ENCODE data around the gene RIPOR2.

The RIPOR2 gene

DNA sequence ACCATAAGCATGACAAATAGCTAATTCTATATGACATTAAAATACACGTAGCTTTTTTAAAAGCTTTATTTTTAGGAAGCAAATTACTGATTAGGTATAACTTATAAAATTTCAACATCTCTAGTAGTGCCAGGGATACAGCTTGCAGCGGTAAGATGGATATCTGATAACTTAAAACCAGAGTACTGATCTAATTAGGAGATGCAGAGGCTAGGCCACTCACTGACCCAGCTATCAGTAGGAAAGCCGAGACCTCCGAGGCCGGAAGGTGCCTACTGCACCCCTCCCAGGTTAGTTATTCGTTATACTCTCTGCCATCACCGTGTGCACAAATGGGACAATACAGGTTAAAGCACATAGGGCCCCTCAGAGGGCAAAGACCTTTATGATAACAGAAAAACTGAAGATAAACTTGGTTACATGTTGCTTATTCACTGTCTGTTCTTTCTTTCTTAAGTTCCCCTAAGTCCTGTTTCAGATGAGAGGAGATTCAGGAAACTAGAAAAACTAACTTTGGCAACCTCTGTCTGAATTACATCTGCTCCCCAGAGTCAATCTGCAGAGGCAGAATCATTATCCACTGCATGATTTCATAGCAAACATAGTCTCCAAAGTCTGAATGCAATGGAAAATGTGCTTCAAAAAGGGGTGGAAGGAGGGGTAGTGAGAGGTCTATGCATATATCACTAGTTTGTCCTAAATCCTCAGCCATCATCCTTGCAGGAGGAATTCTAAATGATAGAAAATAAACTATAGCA lies 60.8 kb downstream of the RIPOR2 start:
- no peak for DNase-seq

GRCh38 chr6:24874128-24874527 lies 61.6 kb downstream of the RIPOR2 start:
- no peak for DNase-seq

GRCh38 chr6:24872779-24873178 lies 63.0 kb downstream of the RIPOR2 start:
- DNase-seq = no peak

GRCh38 chr6:24868765-24869164 lies 67.0 kb downstream of the RIPOR2 start:
- no peak for DNase-seq

- no peak for DNase-seq
Observed at GRCh38 chr6:24867104-24867703, 68.6 kb downstream of the RIPOR2 start.

- no peak for DNase-seq
Observed at GRCh38 chr6:24865161-24865560, 70.6 kb downstream of the RIPOR2 start.

- DNase-seq = peak; percentile 63
Observed at GRCh38 chr6:24864343-24864742, 71.4 kb downstream of the RIPOR2 start.

DNA sequence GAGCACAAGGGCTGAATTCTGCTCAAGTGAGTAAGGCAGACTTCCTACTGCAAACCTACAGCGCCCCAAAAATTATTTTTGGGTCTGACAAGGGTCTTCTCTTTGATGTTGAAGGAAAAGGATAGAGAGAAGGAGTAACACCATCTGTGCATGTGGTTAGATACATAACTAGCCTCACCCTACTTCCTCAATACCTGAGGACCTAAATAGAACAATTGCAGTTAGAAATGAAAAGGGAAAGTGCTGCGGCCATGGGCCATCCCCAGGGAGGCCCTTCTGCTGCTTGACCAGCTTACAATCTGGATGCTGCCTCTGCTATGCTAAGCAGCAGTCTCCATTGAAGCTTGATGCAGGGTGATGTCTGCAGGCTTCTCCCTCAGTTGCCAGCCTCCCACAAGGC lies 73.8 kb downstream of the RIPOR2 start:
- no peak for DNase-seq

GRCh38 chr6:24859608-24860200 lies 76.1 kb downstream of the RIPOR2 start:
- DNase-seq = peak; percentile 78

- no peak for DNase-seq
Observed at GRCh38 chr6:24859132-24859531, 76.6 kb downstream of the RIPOR2 start.

GRCh38 chr6:24858177-24858653 lies 77.5 kb downstream of the RIPOR2 start:
- no peak for DNase-seq

GRCh38 chr6:24856901-24857670 lies 78.7 kb downstream of the RIPOR2 start:
- no peak for DNase-seq

- DNase-seq = no peak
Observed at GRCh38 chr6:24856246-24856599, 79.5 kb downstream of the RIPOR2 start.

GRCh38 chr6:24855395-24856245 lies 80.1 kb downstream of the RIPOR2 start:
- DNase-seq = peak; percentile 68

GRCh38 chr6:24854077-24854666 lies 81.6 kb downstream of the RIPOR2 start:
- DNase-seq = no peak

DNA sequence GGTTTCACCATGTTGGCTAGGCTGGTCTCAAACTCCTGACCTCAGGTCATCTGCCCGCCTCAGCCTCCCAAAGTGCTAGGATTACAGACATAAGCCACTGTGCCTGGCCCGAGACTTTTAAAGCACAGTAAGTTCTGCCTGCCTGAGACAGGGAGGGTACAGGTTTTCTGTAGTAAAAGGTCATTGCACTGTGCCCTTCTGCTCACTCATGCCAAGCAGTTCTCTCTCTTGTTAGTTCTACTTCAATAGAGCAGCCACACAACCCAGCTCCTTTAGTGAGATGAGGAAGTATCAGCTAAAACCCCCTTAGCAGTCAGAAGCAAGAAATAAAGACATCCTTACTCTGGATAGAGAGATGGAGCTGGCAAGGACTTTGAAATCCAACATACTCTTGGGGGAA lies 84.7 kb downstream of the RIPOR2 start:
- DNase-seq = no peak

- DNase-seq = no peak
Observed at GRCh38 chr6:24849713-24850112, 86.0 kb downstream of the RIPOR2 start.

DNA sequence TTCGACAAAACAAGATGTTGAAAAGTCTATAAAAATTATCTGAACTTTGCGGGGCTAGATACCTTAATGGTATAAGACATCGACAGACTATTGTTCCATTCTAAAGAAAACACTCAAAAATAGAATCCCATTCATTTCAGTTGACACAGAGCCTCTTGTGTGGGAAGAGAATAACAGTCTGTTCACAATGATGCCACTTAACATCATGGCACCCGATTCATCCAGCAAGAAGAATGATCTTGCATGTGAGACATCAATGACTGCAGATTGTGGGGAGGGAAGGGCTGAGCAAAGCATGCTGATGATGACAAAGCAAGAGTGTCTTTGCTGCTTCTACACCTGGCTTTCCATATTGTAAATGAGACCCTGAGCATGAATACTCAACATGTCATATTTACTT lies 87.3 kb downstream of the RIPOR2 start:
- no peak for DNase-seq

- DNase-seq = no peak
Observed at GRCh38 chr6:24847402-24847801, 88.4 kb downstream of the RIPOR2 start.

- DNase-seq = no peak
Observed at GRCh38 chr6:24845578-24845977, 90.2 kb downstream of the RIPOR2 start.

- no peak for DNase-seq
Observed at GRCh38 chr6:24844903-24845302, 90.9 kb downstream of the RIPOR2 start.

DNA sequence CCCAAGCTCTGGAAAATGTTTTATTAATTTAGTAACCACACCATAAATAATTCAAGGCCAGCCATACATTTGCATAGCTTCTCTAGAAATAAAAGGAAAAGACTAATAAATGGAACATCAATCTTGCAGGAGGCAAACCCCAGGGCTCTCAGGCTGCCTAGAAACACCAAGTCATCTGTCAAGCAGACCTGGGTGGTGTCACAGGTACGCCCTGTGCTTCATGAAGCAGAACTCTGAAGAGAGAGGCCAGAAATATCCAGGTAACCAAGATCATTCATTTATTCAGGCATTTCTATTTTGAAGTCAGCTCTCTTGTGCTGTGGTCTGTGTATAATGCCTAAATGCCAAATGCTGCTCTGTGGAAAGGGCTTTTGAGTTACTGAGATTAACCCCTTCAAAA lies 91.7 kb downstream of the RIPOR2 start:
- no peak for DNase-seq
